HepG2 (cell line): ENCODE results near the gene POC1A. TPM values are rescaled to one million over a fixed set of nuclear protein-coding genes. Genes with fewer than 3 reads are reported as not detected.

Experiments used
- ARID3A ChIP-seq: IDR thresholded peaks from 2 replicates; pipeline ENCODE4 v1.6.1; 2012; ENCODE audit warnings: low read depth, low read length, improper control_type of control experiment
- ATF1 ChIP-seq: IDR thresholded peaks from 2 replicates; pipeline ENCODE4 v1.6.1; 2016; ENCODE audit warnings: mild to moderate bottlenecking, control low read depth
- HIVEP1 ChIP-seq: sonication (generic); formaldehyde crosslinking; IDR thresholded peaks from 2 replicates; pipeline ENCODE4 v1.4.0; 2020; ENCODE audit warnings: mild to moderate bottlenecking, missing genetic modification reagents
- ISL2 ChIP-seq: sonication (generic); formaldehyde crosslinking; IDR thresholded peaks from 2 replicates; pipeline ENCODE4 v1.5.0; 2020; ENCODE audit warnings: missing genetic modification reagents
- KLF16 ChIP-seq, 2 experiments: sonication (generic) in 1 of 2; formaldehyde crosslinking in 1 of 2; IDR thresholded peaks; 2 replicates each; pipeline versions ENCODE4 v1.6.1 to v1.8.0; 2016 to 2023; ENCODE audit warnings: missing genetic modification reagents in 2 of 2, missing compliant biosample characterization in 1 of 2
- TARDBP ChIP-seq: sonication (generic); formaldehyde crosslinking; IDR thresholded peaks from 2 replicates; pipeline ENCODE4 v1.8.0; 2022; ENCODE audit warnings: mild to moderate bottlenecking, missing genetic modification reagents
- TBP ChIP-seq: sonication (generic); formaldehyde crosslinking; IDR thresholded peaks from 2 replicates; pipeline ENCODE4 v1.5.0; 2020; ENCODE audit warnings: missing genetic modification reagents
- TEAD2 ChIP-seq: sonication (generic); formaldehyde crosslinking; IDR thresholded peaks from 2 replicates; pipeline ENCODE4 v1.9.0; 2021; ENCODE audit warnings: missing genetic modification reagents
- U2AF2 ChIP-seq: fragments of 200-400 bp; formaldehyde crosslinking; IDR thresholded peaks from 2 replicates; pipeline ENCODE4 v1.6.1; 2017; ENCODE audit warnings: low read depth, mild to moderate bottlenecking, low read length
- YY1 ChIP-seq: IDR thresholded peaks from 2 replicates; pipeline ENCODE4 v1.6.1; 2011; ENCODE audit warnings: low read length, low read depth, moderate library complexity, mild to moderate bottlenecking; ENCODE audit not compliant: insufficient read depth, insufficient replicate concordance
- ZBTB40 ChIP-seq, 2 experiments: fragments of 450-650 bp in 1 of 2; sonication (generic) in 1 of 2; formaldehyde crosslinking in 1 of 2; IDR thresholded peaks; 2 replicates each; pipeline versions ENCODE4 v1.6.1 to v1.8.0; 2016 to 2022; ENCODE audit warnings: antibody characterized with exemption in 1 of 2, mild to moderate bottlenecking in 1 of 2, missing genetic modification reagents in 1 of 2
- ZNF329 ChIP-seq: sonication (generic); formaldehyde crosslinking; IDR thresholded peaks from 2 replicates; pipeline ENCODE4 v1.9.0; 2021; ENCODE audit warnings: low read depth, mild to moderate bottlenecking, missing genetic modification reagents
- ZNF34 ChIP-seq: sonication (generic); formaldehyde crosslinking; IDR thresholded peaks from 2 replicates; pipeline ENCODE4 v1.4.0; 2020; ENCODE audit warnings: mild to moderate bottlenecking, missing genetic modification reagents, borderline replicate concordance
- ZNF747 ChIP-seq: sonication (generic); formaldehyde crosslinking; IDR thresholded peaks from 2 replicates; pipeline ENCODE4 v1.8.1; 2023; ENCODE audit warnings: missing genetic modification reagents, mild to moderate bottlenecking, borderline replicate concordance
- polyA plus RNA-seq, 8 experiments: library from polyadenylated mRNA; depleted of rRNA in 3 of 8; stranded (reverse) in 7 of 8; unstranded in 1 of 8; fragments of >200 nt; fragmentation: Illumina TruSeq in 4 of 8; extraction: Trizol in 4 of 8; gene quantifications; 2 replicates each; pipeline versions ENCODE4 v1.2.1 to v1.2.3, GENCODE V29; 2011 to 2016; ENCODE audit warnings: low read depth in 4 of 8, missing spikeins in 1 of 8, mixed read lengths in 1 of 8; ENCODE audit not compliant: insufficient read depth in 1 of 8
- total RNA-seq, 5 experiments: library from RNA; depleted of rRNA; stranded (reverse); fragments of >200 nt; fragmentation: Illumina TruSeq; extraction: Trizol; gene quantifications; 2 replicates each; pipeline ENCODE4 v1.2.3, GENCODE V29; 2016; ENCODE audit warnings: low read depth in 1 of 5
- TF ChIP-seq, protein P1 (sequence below): IDR thresholded peaks from 2 replicates; pipeline ENCODE4 v1.6.1; 2016

Gene POC1A
- total and polyA plus RNA-seq, 2 of the 13 experiments (the other 11 are each of a cell fraction or from before 2014, with no cell fraction given): 14.6 to 20.0 TPM

DNA sequence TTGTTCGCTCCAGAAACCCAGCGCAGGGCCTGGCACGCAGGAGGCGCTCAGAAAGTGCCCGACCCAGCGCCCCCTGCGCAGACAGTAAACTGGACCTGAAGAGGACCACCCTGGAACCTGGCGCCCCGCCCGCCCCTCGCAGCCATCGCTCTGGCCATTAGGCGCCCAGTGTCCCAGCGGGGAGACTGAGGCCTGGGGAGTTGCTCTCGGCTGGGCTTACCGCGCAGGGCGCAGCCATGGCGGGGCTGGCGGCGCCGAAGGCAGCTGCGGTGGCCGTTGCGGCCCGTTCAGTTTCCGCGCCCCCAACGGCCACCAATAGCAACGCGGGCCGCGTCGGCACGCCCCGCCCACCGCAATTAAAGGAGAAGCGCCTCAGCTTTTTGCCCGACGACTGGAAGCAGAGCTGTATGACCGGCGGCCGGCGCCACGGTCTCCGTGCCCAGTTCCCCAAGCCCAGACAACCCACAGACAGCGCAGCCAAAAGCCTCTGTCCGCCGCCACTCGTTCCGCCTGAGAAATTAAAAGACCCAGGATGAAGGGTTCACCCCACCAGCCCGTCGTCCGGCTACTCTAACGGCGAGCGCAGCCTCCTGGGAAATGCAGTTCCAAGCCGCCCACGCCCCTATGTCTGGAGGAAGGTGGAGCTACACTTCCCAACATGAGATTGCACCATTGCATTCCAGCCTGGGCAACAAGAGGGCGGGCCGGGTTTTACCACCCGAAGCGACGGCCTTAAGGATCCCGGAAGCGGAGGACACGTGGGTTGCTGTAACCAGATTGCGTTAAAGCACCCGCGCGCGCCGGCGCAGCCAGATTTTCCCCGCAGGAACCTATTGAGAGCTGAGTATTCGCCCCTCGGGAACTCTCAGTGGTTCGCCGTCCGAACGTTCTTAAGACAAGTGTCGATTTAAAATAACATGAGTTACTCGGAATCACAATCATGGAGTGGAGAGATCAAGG is at the start of gene POC1A (continued):
- TF ChIP-seq ZNF747 (CRISPR knock-in tag): peak; percentile 70; the same call in 1 of the 2 replicates
- TF ChIP-seq, protein P1, sequence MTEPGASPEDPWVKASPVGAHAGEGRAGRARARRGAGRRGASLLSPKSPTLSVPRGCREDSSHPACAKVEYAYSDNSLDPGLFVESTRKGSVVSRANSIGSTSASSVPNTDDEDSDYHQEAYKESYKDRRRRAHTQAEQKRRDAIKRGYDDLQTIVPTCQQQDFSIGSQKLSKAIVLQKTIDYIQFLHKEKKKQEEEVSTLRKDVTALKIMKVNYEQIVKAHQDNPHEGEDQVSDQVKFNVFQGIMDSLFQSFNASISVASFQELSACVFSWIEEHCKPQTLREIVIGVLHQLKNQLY (CRISPR knock-in tag): peak; percentile 50; the same call in 1 of the 2 replicates
- peak in 1 of 2 experiments; percentile 76; a peak in 2 of 4 replicates for TF ChIP-seq KLF16 (CRISPR knock-in tag; IDR thresholded peaks at IDR 0.05)
- peak; percentile 77 for TF ChIP-seq TARDBP (CRISPR knock-in tag)
- no peak for TF ChIP-seq TBP (CRISPR knock-in tag)
- no peak for TF ChIP-seq ZBTB40 (IDR thresholded peaks at IDR 0.05)
- no peak; the same call in 1 of the 2 replicates for TF ChIP-seq ZBTB40 (CRISPR knock-in tag; IDR thresholded peaks at IDR 0.05)
- peak; percentile 90 for TF ChIP-seq HIVEP1 (CRISPR knock-in tag)
- no peak for TF ChIP-seq ZNF34 (CRISPR knock-in tag)
- TF ChIP-seq ZNF329: no peak
- peak; percentile 19; the same call in 1 of the 2 replicates for TF ChIP-seq ISL2 (CRISPR knock-in tag)
- TF ChIP-seq U2AF2: no peak
- TF ChIP-seq ARID3A: no peak
- TF ChIP-seq YY1: peak; percentile 84
- TF ChIP-seq TEAD2 (CRISPR knock-in tag): no peak
- peak; percentile 58; the same call in 1 of the 2 replicates for TF ChIP-seq ATF1 (CRISPR knock-in tag)
